Measurements from ENCODE around the gene POU4F1.

Gene POU4F1

GRCh38 chr13:78606471-78607408 is 3.4 kb upstream of the POU4F1 start:
- no peak for DNase-seq

- DNase-seq, result no peak
Measured at GRCh38 chr13:78604782-78605611, 1.6 kb upstream of the POU4F1 start.

- no peak for DNase-seq
Measured at GRCh38 chr13:78602561-78603239, 652 bp downstream of the POU4F1 start.

- DNase-seq, result no peak
Measured at GRCh38 chr13:78601874-78602560, 1.3 kb downstream of the POU4F1 start.

- DNase-seq, result no peak
Measured at GRCh38 chr13:78601124-78601873, 2.1 kb downstream of the POU4F1 start.

GRCh38 chr13:78600280-78600883 is 3.0 kb downstream of the POU4F1 start:
- DNase-seq, result no peak

GRCh38 chr13:78599645-78600279 is 3.6 kb downstream of the POU4F1 start:
- no peak for DNase-seq

GRCh38 chr13:78598966-78599644 is 4.2 kb downstream of the POU4F1 start:
- DNase-seq, result no peak

- DNase-seq, result no peak
Measured at GRCh38 chr13:78598116-78598781, 5.1 kb downstream of the POU4F1 start.

GRCh38 chr13:78597602-78597932 is 5.8 kb downstream of the POU4F1 start:
- DNase-seq, result no peak

- no peak for DNase-seq
Measured at GRCh38 chr13:78596736-78597601, 6.4 kb downstream of the POU4F1 start.

- DNase-seq, result no peak
Measured at GRCh38 chr13:78596399-78596735, 7.0 kb downstream of the POU4F1 start.

GRCh38 chr13:78595495-78596398 is 7.6 kb downstream of the POU4F1 start:
- DNase-seq, result no peak

- DNase-seq, result no peak
Measured at GRCh38 chr13:78594456-78594975, 8.8 kb downstream of the POU4F1 start.

- no peak for DNase-seq
Measured at GRCh38 chr13:78593652-78594455, 9.5 kb downstream of the POU4F1 start.

GRCh38 chr13:78593129-78593528 is 10.2 kb downstream of the POU4F1 start:
- no peak for DNase-seq

- no peak for DNase-seq
Measured at GRCh38 chr13:78592584-78592983, 10.8 kb downstream of the POU4F1 start.

Measured in activated CD8-positive, alpha-beta memory T cell treated with anti-CD3 and anti-CD28 coated beads, Interleukin-2, amount 50 U/mL, for 4 hours (primary cell).